DMS53 treated with DMSO at 0.1 percent for 48 hours (cell line): Measurements from ENCODE around the gene CDKN2AIPNL.
"Not testable (repeated sequence)": the region's sequence is repeated elsewhere in the genome, so short reads cannot be mapped to it uniquely, and the experiment has no call there.

Experiments used
- DNase-seq: peaks from one replicate; lab custom pipeline; 2025; ENCODE audit not compliant: unreplicated experiment; lab: John Stamatoyannopoulos, UW

The CDKN2AIPNL gene

DNA sequence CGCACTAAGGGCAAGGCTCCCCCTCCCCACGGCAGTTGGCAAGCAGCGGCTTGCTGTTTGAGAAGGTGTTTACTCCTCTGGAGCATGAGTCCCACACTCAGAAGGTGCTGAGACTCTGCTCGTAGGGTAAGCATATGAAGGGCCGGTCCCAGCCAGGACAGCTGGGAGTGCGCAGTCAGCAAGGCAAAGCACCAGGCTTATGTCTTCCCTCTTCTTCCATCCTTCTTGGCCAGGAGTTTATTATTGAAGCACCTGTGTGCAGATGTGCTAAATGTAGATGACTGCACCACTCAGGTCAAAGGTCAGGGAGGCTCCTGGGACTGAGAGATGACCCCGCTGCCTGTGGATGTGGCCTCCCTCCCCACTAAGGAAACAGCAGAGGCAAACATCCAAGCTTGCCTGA, 27.0 kb upstream of the CDKN2AIPNL start:
- no peak for DNase-seq

DNA sequence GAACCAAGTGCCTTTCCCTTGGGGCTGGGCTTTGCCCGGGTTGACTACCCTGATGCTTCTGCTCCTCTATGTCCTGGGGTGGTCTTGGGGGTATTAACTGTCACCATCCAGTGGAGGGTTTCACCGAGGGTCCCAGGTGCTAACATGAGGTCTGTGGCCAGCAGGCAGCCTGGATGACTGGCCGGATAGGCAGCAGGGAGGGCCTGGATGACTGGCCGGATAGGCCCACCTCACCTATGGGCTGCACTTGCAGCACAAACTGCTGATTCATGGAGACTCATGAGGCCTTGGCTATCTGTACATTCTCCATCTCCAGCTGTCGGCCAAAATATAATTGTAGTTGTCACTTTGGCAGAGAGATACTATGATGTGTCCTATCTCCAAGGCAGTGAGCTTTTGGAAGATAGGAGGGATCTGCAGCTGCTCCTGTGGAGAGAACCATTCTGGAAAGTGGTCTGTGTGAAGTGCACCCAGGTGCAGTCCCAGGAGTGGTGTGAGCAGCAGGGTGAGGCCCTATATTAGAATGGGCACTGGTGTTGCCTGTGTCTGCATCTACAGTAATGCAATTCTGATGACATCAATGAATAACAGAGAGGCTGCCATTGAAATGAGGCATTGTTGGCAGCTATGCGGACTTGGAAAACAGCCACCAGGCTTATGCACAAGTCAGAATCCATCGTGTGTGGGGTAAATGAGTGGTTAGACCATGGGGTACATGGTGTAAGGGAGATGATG, 26.3 kb upstream of the CDKN2AIPNL start:
- DNase-seq, result no peak

DNA sequence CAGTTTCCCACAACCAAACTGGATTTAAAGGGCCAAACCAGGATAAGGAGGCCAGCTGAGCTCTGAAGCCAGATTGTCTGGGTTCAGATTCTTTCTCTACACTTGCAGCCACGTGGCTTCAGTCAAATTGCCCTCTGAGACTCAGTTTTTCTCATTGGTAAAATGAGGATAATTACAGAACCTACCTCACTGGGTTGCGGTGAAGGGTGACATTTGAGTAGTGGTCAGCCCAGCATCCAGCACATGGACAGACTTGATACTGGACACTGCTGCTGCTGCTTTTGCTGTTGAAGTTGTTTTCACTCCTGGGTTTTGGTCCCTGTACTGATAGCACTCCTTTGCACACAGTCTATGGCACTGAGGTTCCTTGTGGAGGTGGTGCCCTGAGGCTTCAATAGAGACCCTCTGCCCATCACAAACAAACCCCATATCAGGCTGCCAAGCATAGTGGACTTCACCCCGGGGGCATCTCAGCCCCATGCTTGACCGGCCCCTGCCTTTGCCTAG, 25.7 kb upstream of the CDKN2AIPNL start:
- no peak for DNase-seq

DNA sequence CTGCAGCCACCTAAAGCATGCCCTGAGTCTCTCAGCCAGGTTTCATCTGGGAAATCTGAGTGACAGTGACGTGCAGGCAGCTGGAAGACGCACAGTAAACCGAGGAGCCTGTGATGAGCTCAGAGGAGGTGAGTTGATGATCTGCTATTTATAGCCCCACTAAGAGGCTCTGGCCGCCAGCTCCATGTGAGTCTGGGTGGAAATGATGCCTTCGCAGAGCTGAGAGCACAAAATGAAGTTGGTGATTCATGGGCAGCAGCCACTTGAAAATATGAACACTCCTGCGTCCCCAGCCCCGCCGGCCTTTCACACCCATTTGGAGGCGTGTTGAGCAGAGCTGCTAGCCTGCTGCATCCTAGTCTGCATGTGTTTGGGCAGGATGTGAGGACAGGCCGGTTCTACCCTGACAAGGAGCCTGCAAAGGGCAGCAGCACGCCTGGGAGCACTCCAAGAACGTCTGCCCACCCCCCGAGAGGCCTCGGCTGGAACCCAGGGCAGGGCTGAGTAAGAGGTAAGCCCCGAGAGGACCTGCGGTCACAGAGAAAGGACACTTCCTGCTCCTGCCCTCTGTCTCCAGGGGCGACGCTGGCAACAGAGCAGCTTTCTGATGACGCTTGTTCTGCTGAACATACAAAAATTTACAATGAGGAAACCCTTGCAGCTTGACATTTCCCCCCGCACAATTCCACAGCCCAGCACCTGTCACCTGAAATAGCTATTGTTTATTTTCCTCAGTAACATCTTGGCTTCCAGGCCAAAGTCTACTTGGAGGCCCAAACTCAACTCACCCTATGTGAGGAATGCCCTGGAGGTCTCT, 25.1 kb upstream of the CDKN2AIPNL start:
- peak; percentile 97 for DNase-seq

DNA sequence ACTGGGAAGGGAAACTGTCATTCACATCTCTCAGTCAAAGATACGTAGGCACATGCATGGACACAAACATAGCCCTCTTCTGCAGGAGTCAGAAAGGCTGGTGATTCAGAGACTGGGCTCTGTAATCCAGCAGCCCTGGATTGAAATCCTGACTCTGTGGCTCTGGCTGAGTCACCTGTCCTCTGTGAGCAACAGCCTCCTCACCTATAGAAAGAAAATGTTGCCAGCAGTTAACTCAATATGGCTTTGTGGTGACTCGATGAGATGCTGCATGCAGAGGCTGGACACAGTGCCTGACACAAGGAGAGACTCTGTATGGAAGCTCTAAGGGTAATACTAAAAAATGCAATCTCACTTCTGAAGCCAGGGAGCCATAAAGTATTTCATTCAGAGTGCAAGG, 23.9 kb upstream of the CDKN2AIPNL start:
- DNase-seq, result peak; percentile 18

DNA sequence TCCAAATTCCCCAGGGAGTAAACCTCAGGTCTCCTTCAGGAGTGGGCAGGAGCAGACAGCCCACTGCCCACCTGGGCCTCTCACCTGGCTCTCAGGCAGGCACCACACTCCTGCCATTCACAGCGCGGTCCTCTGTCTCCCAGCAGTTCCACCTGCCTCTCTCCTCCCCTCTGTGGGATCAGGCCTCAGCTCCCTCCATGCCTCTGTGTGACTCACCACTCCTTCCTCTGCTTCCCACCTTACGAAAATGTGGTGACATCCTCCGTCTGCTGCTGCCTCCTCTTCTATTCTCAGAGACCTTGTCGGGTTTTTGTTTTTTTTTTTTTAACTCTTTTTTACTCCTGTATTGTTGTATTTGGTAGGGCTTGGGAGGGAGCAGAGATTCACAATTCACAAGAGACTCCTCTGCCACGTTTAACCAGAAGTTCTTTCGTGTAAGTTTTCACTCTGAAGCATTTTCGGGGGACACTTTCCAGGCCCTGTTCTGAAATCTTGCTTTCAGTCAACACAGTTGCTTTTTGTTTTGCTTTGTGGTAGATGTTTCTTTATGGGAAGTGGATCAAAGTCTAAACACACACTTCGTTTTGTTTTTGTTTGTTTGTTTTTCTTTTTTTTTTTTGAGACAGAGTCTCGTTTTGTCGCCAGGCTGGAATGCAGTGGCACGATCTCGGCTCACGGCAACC, 21.1 kb upstream of the CDKN2AIPNL start:
- DNase-seq, result peak; percentile 80

DNA sequence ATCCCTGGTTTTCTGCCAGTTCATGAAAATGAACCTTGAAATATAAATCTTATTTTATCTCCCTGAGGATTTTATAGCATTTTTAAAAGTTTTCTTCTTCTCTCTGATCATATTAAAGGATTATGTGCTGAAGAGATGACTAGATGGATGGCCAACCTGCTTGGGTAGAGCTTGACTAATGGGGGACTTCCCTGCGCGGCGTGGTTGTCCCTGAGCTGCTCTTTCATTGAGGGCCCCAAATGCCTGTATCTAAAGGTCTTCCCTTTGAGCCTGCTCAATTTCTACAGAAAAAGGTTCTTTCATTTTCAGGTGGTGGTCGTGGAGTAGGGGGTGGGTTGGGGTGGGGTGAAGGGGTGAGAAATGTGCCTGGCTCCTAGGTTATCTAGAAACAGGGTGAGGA, 20.5 kb upstream of the CDKN2AIPNL start:
- no peak for DNase-seq

DNA sequence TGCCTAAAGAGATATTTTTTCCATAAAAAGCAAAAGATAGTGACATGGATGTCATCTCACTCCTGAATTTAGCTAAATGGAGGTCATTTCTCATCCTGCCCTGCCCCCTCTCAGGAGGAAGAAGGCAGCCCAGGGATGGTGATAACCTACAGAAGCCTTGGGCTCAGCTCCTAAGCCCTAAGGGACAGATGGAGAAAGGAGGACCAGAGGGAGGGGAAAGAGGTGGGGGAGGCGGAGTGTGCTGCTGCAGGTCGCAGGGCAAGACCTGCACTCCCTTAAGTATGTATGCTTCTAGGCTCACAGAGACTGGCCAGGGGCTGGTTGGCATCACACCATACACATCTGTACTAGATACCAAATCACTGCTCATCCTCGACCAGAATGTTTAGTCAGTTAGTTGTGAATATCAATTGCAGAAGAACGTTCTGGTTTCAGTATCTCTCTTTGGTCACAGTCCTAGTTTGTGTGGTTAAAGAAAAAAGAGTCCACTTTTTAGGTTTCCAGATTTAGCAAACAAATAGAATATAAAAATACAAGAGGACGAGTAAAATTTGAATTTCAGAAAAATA, 18.4 kb upstream of the CDKN2AIPNL start:
- DNase-seq, result no peak

DNA sequence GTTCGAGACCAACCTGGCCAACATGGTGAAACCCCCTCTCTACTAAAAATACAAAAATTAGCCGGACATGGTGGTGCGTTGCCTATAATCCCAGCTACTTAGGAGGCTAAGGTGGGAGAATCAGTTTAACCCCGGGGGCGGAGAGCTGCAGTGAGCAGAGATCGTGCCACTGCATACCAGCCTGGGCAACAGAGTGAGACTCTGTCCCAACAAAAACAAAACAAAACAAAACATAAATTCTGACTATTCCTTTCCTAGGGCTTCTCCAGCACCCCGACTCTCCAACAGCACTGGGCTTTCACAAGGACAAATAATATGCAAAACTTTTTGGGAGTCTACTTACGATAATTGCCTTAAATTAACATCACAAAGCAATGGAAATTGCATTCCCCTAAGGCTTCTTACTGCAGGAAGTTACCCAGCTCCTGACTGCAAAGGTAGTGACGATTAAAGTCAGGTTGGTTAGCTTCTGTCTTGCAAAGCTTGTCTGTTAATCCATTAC, 15.9 kb upstream of the CDKN2AIPNL start:
- no peak for DNase-seq

DNA sequence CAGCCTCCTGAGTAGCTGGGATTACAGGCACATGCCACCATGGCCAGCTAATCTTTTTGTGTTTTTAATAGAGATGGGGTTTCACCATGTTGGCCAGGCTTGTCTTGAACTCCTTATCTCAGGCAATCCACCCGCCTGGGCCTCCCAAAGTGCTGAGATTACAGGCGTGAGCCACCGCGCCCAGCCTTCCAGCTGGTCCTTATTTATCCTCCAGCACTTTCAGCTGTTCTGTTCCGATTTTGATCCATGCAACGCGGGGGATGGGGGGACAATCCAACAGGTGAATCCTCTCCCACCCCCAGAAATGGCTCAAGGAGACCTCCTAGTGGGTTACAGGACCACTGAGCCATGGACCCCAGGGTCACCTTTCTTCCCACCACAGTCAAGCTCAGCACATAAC, 14.7 kb upstream of the CDKN2AIPNL start:
- DNase-seq, result no peak

DNA sequence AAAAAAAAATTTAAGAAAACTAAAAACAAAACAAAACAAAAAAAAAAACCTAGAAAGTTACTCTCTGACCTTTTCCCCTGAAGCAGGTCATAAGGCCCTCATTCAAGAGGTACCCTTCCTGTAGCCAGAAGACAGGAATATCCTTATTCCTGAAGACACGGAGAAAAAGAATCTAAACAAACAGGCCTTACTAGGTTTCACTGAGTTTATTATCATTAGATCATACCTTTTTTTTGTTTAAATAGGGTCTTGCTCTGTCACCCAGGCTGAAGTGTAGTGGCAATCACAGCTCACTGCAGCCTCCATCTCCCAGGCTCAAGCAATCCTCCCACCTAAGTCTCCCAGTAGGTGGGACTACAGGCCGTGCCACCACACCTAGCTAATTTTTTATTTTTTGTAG, 11.7 kb upstream of the CDKN2AIPNL start:
- DNase-seq, result no peak

DNA sequence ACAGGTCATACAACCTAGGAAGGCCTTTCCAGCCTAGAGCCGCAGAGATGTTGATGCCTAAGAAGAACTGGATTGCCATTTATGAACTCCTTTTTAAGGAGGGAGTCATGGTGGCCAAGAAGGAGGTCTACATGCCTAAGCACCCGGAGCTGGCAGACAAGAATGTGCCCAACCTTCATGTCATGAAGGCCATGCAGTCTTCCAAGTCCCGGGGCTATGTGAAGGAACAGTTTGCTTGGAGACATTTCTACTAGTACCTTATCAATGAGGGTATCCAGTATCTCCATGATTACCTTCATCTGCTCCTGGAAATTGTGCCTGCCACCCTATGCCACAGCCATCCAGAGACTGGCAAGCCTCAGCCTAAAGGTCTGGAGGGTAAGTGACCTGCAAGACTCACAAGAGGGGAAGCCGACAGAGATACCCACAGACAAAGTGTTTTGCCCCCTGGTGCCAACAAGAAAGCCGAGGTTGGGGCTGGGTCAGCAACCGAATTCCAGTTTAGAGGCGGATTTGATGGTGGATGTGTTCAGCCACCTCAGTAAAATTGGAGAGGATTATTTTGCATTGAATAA, 11.2 kb upstream of the CDKN2AIPNL start:
- DNase-seq, result no peak

DNA sequence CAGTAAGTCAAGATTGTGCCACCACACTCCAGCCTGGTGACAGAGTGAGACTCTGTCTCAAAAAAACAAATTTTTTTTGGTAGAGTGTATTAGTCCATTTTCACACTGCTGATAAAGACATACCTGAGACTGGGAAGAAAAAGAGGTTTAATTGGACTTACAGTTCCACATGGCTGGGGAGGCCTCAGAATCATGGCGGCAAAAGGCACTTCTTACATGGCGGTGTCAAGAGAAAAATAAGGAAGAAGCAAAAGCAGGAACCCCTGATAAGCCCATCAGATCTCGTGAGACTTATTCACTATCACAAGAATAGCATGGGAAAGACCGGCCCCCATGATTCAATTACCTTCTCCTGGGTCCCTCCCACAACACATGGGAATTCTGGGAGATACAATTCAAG, 9.4 kb upstream of the CDKN2AIPNL start:
- DNase-seq, result not testable (repeated sequence)

DNA sequence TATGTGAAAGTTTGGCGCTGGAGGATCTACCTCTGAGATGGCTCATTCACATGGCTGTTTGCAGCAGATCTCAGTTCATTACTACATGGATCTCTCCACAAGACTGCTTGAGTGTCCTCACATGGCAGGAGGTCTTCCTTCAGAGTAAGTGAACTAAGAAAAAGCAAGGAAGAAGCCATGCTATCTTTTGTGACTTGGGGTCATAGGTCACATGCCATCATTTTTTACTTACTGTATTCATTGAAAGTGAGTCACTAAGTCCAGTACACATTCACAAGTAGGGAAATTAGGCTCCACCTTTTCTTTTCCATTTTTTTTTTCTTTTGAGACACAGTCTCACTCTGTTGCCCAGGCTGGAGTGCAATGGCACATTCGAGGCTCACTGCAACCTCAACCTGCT, 8.7 kb upstream of the CDKN2AIPNL start:
- DNase-seq, result no peak

DNA sequence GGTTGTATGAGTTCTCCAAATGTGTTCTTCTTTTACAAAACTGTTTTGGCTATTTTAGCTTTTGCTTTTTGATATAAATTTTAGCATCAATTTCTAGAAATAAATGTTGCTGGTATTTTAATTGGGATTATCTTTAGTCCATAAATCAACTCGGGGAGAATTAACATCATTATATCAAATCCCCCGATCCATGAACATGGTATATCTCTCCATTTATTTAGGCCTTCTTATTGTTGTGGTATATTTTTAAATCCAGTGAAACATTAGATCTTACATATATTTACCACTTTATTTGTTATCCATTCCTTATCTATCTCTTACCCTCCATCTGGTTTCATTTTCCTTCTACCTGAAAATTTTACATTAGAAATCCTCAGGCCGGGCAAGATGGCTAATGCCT, 7.3 kb upstream of the CDKN2AIPNL start:
- no peak for DNase-seq

DNA sequence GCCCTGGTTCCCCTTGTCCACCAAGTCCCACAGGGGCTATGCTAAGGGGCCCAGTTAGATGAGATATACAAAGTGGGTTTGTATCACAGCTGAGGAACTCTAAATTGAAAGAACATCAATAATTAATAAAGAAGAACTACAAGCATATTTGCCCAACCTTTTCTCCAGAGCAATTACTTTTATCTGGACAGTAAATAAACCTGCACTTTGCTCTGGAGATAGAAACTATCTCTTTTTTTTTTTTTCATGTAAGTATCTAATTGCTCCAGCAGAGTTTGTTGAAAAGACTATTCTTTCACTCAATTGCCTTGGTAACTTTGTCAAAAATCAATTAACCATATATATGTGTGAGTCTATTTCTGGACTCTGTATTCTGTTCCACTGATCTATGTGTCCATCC, 6.0 kb upstream of the CDKN2AIPNL start:
- no peak for DNase-seq

DNA sequence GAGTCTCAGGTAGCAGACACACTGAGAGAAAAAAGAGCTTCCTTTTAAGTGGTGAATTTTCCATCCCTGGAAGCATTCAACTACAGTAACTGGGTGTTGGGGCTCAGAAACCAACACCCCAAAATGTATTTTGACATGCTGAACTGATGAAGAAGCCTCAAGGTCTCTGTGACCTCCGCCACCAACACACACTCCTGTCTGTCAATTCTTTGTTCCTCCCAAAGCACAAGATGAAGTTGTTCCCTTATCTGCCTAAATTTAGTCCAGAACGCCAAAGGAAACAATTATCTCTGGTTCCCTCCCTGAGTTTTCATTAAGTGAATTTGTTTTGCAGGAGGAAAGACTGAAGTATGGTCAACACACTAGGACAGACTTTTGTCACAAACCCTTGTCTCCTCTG, 1.4 kb upstream of the CDKN2AIPNL start:
- no peak for DNase-seq

DNA sequence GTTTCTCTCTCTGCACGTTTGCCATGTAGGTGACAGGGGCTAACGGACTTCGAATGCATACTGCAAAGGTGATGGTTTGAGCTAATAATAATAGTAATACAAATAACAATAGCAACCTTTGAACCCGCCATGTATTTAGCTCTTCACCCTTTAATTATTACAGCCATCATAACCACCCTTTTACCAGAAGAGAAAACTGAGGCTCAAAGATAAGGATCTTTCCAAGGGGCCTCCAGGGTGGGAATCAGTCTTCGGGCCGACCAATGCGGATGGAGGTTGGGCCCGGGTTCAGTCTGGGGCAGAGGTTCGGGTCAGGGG, 494 bp downstream of the CDKN2AIPNL start:
- no peak for DNase-seq

DNA sequence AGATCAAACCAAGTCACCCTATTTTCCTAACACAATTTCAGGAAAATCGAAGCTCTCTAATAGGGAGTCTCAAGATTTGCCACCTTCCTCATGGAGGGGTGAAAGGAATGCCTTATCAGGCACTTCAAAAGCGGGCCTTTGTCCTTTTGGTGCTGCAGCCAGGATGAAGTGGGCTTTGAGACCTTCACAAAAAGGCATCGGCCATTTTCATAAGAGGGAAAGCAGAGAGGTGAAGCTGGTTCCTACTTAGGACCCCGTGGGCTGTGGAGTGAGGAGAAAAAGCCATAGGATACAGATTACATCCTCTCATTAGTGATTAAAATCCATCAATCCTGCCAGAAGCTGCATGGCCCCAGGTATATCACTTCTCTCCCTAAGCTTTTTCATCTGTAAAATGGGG, 859 bp downstream of the CDKN2AIPNL start:
- DNase-seq, result no peak

DNA sequence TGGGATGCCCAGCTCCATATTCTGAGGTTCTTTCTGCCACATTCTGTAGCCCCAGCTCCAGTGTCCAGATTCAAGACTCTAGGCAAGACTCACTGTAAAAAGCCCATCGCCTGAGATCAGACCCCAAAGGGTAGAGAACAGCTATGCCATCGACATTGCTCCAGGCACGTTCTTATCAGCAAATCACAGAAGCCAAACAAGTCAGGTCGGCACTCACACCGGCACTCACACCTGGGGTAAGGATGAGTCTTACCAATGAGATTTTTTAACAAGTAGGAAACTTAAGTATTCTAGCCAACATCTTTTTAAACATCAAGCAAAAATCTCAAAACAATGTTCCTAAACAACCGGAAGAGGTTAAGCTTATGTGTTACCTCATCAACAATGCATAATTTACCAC, 2.4 kb downstream of the CDKN2AIPNL start:
- DNase-seq, result no peak

DNA sequence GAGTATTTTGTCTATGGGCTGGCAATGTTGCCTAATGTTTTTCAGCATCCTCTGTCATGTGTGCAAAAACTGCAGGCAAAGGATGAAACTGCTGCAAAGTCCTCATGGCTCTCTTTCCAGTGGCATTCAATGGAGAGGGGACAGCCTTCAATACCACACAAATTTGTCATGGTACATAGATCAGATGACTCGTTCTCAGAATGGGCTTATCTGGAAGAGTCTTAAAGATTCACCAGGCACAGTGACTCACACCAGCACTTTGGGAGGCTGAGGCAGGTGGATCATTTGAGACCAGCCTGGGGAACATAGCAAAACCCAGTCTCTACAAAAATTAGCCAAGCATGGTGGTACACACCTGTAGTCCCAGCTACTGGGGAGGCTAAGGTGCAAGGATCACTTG, 5.3 kb downstream of the CDKN2AIPNL start:
- no peak for DNase-seq
